Middle frontal gyrus (tissue), 1 donor: ENCODE measurements around the gene DSTN.
"Not testable (repeated sequence)": the region's sequence is repeated elsewhere in the genome, so short reads cannot be mapped to it uniquely, and the experiment has no call there.

Experiments
- DNase-seq: peaks from one replicate; pipeline ENCODE4 v3.0.0-alpha.2; 2015; ENCODE audit warnings: low spot score; ENCODE audit errors: extremely low spot score

DSTN gene

GRCh38 chr20:17648791-17649730, 79.2 kb downstream of the DSTN start:
- no peak for DNase-seq

- DNase-seq = no peak
Measured at GRCh38 chr20:17650301-17651128, 80.6 kb downstream of the DSTN start.

- DNase-seq = no peak
Measured at GRCh38 chr20:17651129-17651759, 81.4 kb downstream of the DSTN start.

- no peak for DNase-seq
Measured at GRCh38 chr20:17651760-17652388, 82.0 kb downstream of the DSTN start.

- no peak for DNase-seq
Measured at GRCh38 chr20:17652411-17652810, 82.5 kb downstream of the DSTN start.

GRCh38 chr20:17653835-17654648, 84.2 kb downstream of the DSTN start:
- no peak for DNase-seq

DNA sequence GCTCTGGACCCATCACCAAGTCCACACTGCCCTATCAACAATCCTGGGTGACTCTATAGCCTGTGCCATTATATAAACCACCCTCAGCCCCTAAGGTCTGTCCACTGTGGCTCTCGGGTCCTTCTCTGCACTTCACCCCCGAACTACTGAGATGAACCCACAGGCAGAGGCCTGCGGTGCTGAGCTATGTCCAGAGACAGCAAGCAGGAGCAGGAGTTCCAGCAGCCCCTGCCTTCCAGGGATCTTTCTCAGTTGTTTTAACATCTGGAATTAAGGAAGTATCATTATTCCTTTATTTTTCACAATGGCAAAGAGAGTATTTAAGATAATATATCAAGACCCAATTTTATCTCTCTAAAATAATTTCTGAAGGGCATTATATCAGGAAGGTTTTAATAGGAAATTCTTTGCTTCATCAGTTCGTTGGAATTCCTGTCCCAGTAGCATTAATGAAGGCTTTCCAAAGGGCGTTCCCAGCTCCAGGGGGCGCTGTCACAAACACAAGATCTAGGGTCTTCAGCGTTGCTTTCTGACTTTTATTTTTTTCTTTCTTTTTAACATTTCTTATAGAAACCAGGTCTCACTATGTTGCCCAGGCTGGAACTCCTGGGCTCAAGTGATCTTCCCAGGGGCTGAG, 84.9 kb downstream of the DSTN start:
- DNase-seq = no peak

DNA sequence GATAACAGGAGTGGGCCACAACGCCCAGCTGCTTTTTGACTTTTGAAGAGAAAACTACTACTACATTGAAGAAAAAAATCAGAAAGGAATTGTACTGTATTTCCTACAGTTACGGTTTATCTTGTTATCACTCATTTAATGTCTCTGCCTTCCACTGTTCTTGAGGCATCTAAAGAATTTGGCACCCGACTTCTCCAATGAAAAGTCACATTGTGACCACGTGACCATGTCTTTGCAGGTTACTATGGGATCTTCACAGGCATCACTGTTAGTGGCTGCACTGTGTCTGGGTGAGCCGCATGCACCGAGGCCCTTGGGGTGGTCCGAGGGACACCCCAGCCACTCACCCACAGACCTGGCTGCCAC, 85.4 kb downstream of the DSTN start:
- DNase-seq = no peak

GRCh38 chr20:17655865-17656479, 86.1 kb downstream of the DSTN start:
- DNase-seq = no peak

DNA sequence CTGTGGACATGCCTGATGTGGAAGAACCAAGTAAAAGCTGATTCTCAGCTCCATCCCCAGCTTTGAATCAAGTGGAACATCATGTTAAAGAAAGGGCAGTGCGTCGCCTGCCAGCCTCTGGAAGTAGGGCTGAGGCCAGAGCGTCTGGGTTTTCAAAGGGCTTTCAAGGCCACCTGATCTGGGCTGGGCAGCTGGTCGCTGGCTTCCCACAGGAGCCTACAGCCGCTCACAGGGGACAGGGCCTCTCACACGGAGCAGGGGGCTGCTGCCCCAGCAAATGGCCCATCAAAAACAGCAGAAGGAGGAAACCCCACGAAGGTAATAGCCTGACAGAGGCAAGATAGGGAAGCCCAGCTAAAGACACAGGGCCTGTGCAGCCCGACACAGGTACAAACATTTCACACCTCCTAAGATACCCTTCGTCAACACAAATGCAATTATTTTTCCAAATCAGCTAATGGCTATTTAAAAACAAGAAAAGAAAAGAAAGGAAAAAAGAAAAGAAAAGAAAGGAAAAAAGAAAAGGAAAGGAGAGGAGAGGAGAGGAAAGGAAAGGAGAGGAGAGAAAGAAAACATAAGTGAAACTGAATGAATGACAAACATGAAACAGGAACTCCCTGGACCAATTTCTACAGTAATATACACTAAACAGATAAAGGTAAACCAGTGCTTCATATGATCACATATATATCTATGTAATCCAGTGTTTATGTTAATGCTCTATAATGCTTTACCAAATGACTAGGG, 87.4 kb downstream of the DSTN start:
- DNase-seq = no peak

GRCh38 chr20:17657898-17658647, 88.2 kb downstream of the DSTN start:
- DNase-seq = no peak

DNA sequence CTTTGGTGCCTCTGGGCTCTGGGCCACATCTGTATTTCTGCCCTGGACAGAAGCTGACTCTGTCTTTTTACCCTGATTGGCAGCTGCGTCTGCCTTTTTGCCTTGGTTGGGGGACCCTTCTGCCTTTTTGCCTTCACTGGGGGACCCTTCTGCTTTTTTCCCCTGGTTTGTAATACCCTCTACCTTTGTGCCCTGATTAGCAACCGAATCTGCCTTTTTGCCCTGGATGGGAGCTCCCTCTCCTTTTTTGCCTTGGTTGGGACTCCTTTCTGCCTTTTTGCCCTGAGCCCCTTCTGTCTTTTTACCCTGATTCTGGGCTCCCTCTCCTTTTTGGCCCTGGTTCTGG, 88.7 kb downstream of the DSTN start:
- no peak for DNase-seq

- not testable (repeated sequence) for DNase-seq
Measured at GRCh38 chr20:17659344-17659743, 89.5 kb downstream of the DSTN start.
